Vagina (tissue), 2 donors: ENCODE data around the gene DCUN1D4.

Experiments used
- POLR2A ChIP-seq, 2 donors: fragments of 450-650 bp; IDR thresholded peaks; one replicate each; pipeline ENCODE4 v1.6.1; 2017; ENCODE audit warnings: antibody characterized with exemption in 2 of 2, mild to moderate bottlenecking in 2 of 2, moderate library complexity in 2 of 2
- TF ChIP-seq, protein P1 (sequence below), 3 experiments: fragments of 450-650 bp in 2 of 3; fragments of 200-600 bp in 1 of 3; sonication (generic) in 1 of 3; IDR thresholded peaks; one replicate each; pipeline ENCODE4 v1.5.1; 2017 to 2019; ENCODE audit warnings: antibody characterized with exemption in 3 of 3, mild to moderate bottlenecking in 2 of 3, moderate library complexity in 2 of 3

DNA sequence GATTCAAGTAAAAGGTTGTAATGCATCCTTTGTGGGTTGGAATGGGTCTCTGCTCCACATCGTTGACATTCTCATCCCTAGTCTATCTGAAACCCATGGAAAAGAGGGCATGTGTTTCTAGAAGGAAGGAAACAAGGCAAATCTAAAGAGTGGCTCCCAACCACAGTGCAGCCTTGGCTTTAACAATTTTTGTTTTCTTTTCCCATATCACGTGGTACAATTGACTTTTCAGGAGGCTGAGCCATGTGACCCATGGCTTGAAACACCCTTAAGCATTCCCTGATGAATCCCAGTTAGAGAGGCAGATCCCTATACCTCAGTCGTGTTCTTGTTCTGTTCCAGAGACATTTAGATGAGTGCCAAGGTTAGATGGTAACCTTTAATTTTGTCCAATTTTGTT is 12.8 kb downstream of the DCUN1D4 start:
- TF ChIP-seq, protein P1, sequence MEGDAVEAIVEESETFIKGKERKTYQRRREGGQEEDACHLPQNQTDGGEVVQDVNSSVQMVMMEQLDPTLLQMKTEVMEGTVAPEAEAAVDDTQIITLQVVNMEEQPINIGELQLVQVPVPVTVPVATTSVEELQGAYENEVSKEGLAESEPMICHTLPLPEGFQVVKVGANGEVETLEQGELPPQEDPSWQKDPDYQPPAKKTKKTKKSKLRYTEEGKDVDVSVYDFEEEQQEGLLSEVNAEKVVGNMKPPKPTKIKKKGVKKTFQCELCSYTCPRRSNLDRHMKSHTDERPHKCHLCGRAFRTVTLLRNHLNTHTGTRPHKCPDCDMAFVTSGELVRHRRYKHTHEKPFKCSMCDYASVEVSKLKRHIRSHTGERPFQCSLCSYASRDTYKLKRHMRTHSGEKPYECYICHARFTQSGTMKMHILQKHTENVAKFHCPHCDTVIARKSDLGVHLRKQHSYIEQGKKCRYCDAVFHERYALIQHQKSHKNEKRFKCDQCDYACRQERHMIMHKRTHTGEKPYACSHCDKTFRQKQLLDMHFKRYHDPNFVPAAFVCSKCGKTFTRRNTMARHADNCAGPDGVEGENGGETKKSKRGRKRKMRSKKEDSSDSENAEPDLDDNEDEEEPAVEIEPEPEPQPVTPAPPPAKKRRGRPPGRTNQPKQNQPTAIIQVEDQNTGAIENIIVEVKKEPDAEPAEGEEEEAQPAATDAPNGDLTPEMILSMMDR (IDR thresholded peaks at IDR 0.05), result no peak
- TF ChIP-seq POLR2A (IDR thresholded peaks at IDR 0.05), result no peak
